CD4-positive, alpha-beta memory T cell (primary cell): ENCODE results near the gene EREG. TPM values are rescaled to one million over a fixed set of nuclear protein-coding genes. Genes with fewer than 3 reads are reported as not detected.
"Not testable (repeated sequence)": the region's sequence is repeated elsewhere in the genome, so short reads cannot be mapped to it uniquely, and the experiment has no call there.

Experiments
- CTCF ChIA-PET: fragments of 350-600 bp; sonication (Branson Sonifier 250); formaldehyde crosslinking; loops from one replicate; lab custom pipeline; 2021; ENCODE audit warnings: inconsistent platforms; ENCODE audit not compliant: partially characterized antibody; lab: Charles Lee
- POLR2A ChIA-PET: fragments of 350-600 bp; sonication (Branson Sonifier 250); formaldehyde crosslinking; loops from one replicate; lab custom pipeline; 2021; ENCODE audit not compliant: partially characterized antibody; lab: Charles Lee
- DNase-seq, 5 donors: peaks; one replicate each; pipeline versions ENCODE4 v3.0.0 to v3.0.0-alpha.2; 2020 to 2022; ENCODE audit warnings: mixed read lengths in 1 of 5
- H3K27ac ChIP-seq: one replicate; pipeline ENCODE4 v1.7.0; 2013; ENCODE audit warnings: low read depth, low read length
- H3K27me3 ChIP-seq: 2 replicates; pipeline ENCODE4 v1.7.0; 2013; ENCODE audit warnings: mild to moderate bottlenecking, low read length, moderate library complexity; ENCODE audit not compliant: insufficient read depth
- H3K36me3 ChIP-seq: 2 replicates; pipeline ENCODE4 v1.7.0; 2013; ENCODE audit warnings: mild to moderate bottlenecking, low read length, moderate library complexity; ENCODE audit not compliant: insufficient read depth
- H3K4me1 ChIP-seq: 2 replicates; pipeline ENCODE4 v1.7.0; 2013; ENCODE audit warnings: mild to moderate bottlenecking, low read length, moderate library complexity; ENCODE audit not compliant: insufficient read depth
- H3K4me3 ChIP-seq, 2 donors: one replicate each; pipeline ENCODE4 v1.7.0; 2013; ENCODE audit warnings: low read length in 2 of 2, mild to moderate bottlenecking in 1 of 2
- H3K9me3 ChIP-seq, 2 donors: one replicate each; pipeline ENCODE4 v1.7.0; 2013; ENCODE audit warnings: low read length in 2 of 2, control low read depth in 1 of 2; ENCODE audit not compliant: control insufficient read depth in 1 of 2
- H3K27ac Mint-ChIP-seq, 7 donors: one replicate each; pipeline ENCODE4 v1.8.0; 2020 to 2021; ENCODE audit warnings: mixed read lengths in 7 of 7, mild to moderate bottlenecking in 6 of 7, inconsistent platforms in 3 of 7, moderate library complexity in 3 of 7
- H3K27me3 Mint-ChIP-seq, 2 donors: one replicate each; pipeline ENCODE4 v1.8.0; 2020 to 2021; ENCODE audit warnings: mixed read lengths in 2 of 2
- H3K36me3 Mint-ChIP-seq, 2 donors: one replicate each; pipeline ENCODE4 v1.8.0; 2020 to 2021; ENCODE audit warnings: mixed read lengths in 2 of 2, inconsistent platforms in 1 of 2, mild to moderate bottlenecking in 1 of 2
- H3K4me1 Mint-ChIP-seq, 4 donors: one replicate each; pipeline ENCODE4 v1.8.0; 2020 to 2021; ENCODE audit warnings: mixed read lengths in 4 of 4, mild to moderate bottlenecking in 1 of 4
- H3K4me3 Mint-ChIP-seq, 8 donors: one replicate each; pipeline ENCODE4 v1.8.0; 2020 to 2021; ENCODE audit warnings: mixed read lengths in 8 of 8, mild to moderate bottlenecking in 7 of 8, moderate library complexity in 6 of 8, inconsistent platforms in 3 of 8
- H3K9me3 Mint-ChIP-seq, 8 donors: one replicate each; pipeline ENCODE4 v1.8.0; 2020 to 2021; ENCODE audit warnings: mixed read lengths in 8 of 8, mild to moderate bottlenecking in 5 of 8, inconsistent platforms in 3 of 8, moderate library complexity in 1 of 8
- intact Hi-C: fragments of 100-400 bp; cut with micrococcal nuclease; formaldehyde crosslinking; loops from one replicate; pipeline ENCODE4 v1.15.1; 2023
- polyA plus RNA-seq, 2 donors: library from polyadenylated mRNA; unstranded; fragments of 300-500 nt; fragmentation: Illumina TruSeq; gene quantifications; one replicate each; pipeline ENCODE4 v1.2.3, GENCODE V29; 2021
- total RNA-seq, 2 experiments: library from RNA; stranded (reverse); gene quantifications; one replicate each; pipeline ENCODE4 v1.2.3, GENCODE V29; 2021

EREG gene
- total and polyA plus RNA-seq, 4 experiments from 2014 or later, result not detected

DNA sequence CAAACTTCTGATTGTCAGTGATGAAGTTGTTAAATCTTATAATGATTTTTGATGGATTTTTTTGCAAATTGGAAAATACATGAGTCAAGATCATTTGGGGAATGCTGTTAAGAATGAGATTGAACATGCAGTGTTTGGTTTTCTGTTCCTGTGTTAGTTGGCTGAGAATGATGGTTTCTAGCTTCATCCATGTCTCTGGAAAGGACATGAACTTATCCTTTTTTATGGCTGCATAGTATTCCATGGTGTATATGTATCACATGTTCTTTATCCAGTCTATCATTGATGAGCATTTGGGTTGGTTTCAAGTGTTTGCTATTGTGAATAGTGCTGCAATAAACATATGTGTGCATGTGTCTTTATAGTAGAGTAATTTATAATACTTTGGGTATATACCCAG lies 24.5 kb upstream of the EREG start:
- H3K4me1 Mint-ChIP-seq, H3K27me3 Mint-ChIP-seq, H3K27me3 ChIP-seq, CTCF ChIA-PET, intact Hi-C loops, H3K4me3 Mint-ChIP-seq, H3K9me3 ChIP-seq, H3K36me3 ChIP-seq, DNase-seq, H3K36me3 Mint-ChIP-seq, H3K27ac ChIP-seq, H3K27ac Mint-ChIP-seq, H3K4me1 ChIP-seq, H3K4me3 ChIP-seq, POLR2A ChIA-PET: not testable (repeated sequence)
- peaks cover 3 to 38% (median 29%) of the 10 kb centered on the region in 8 donors for H3K9me3 Mint-ChIP-seq

- intact Hi-C loops, result no loop called here
- H3K36me3 ChIP-seq, result no peaks in the 10 kb centered on the region
- no peaks in the 10 kb centered on the region for H3K9me3 ChIP-seq
- CTCF ChIA-PET, result no interaction called here
- no peak for DNase-seq
- peaks cover 3 to 39% (median 29%) of the 10 kb centered on the region in 8 donors for H3K9me3 Mint-ChIP-seq
- no peak overlapping the region for H3K4me3 Mint-ChIP-seq
- no peaks in the 10 kb centered on the region for H3K36me3 Mint-ChIP-seq
- no peak overlapping the region for H3K27ac ChIP-seq
- no peaks in the 10 kb centered on the region for H3K4me1 Mint-ChIP-seq
- no peaks in the 10 kb centered on the region for H3K27me3 ChIP-seq
- POLR2A ChIA-PET, result no interaction called here
- peaks cover 2 to 7% of the 10 kb centered on the region in 2 donors for H3K27me3 Mint-ChIP-seq
- no peak overlapping the region for H3K4me3 ChIP-seq
- H3K4me1 ChIP-seq, result no peaks in the 10 kb centered on the region
- H3K27ac Mint-ChIP-seq, result no peak overlapping the region
These were observed 20.9 kb upstream of the EREG start for GRCh38 chr4:74344031-74344430.

DNA sequence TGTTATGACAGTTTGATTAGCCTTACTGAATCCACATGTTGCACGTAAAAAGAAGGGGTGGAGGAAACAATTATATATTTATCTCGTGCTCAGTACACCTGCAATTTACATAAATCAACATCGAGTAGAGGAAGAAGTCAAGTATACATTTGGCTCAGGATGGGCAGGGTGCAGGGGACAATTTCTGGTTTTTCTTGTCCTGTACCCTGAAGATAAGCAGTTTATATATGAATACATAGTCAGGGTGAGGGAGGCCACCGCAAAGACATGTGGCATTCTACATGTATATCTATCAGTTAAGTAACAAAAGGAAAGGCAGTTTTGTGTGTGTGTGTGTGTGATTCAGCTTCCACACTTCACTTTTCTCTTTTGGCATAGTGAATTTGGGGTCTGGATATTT lies 11.1 kb upstream of the EREG start:
- POLR2A ChIA-PET, result no interaction called here
- no peak overlapping the region for H3K4me3 ChIP-seq

DNA sequence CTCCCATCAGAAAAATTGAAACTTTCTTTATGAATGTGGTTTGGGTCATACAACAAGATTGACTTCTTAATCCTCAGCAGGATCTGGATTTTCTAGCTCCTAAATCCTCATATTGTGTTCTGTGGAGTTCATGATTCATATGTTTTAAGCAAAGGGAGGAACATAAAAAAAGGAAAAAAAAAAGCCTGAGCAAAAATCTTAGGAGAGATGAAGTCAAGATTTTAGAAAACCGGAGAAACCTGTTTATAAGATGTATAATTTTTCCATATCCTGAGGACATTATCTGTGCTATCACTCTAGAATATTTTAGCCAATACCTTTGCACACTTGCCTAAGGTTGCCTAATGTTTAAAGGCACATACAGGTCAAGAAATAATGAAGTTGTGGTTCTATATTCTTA lies 7.0 kb upstream of the EREG start:
- intact Hi-C loops, result no loop called here
- peaks cover 9% of the 10 kb centered on the region in 2 donors for H3K27me3 Mint-ChIP-seq
- ChIA-PET POLR2A (no interaction called here), CTCF (interaction anchor here (1.7 kb wide), 1 partner anchor 13 kb away, joined by 4 read pairs; no protein-coding TSS in a partner anchor)
- Histone ChIP-seq H3K27ac (no peak overlapping the region), H3K36me3 (no peaks in the 10 kb centered on the region), H3K4me1 (no peaks in the 10 kb centered on the region), H3K4me3 (no peak overlapping the region), H3K27me3 (no peaks in the 10 kb centered on the region), H3K9me3 (no peaks in the 10 kb centered on the region)
- H3K4me1 Mint-ChIP-seq, result no peaks in the 10 kb centered on the region
- no peak overlapping the region for H3K27ac Mint-ChIP-seq
- H3K9me3 Mint-ChIP-seq, result peaks cover 0 to 2% (median 0%) of the 10 kb centered on the region in 8 donors
- no peak for DNase-seq
- H3K36me3 Mint-ChIP-seq, result no peaks in the 10 kb centered on the region
- H3K4me3 Mint-ChIP-seq, result no peak overlapping the region

More for the DNA sequence above, 11.1 kb upstream of the EREG start:
- H3K9me3 ChIP-seq, result no peaks in the 10 kb centered on the region
- no peaks in the 10 kb centered on the region for H3K4me1 Mint-ChIP-seq
- H3K27me3 Mint-ChIP-seq, result peaks cover 2 to 6% of the 10 kb centered on the region in 2 donors
- CTCF ChIA-PET, result no interaction called here
- H3K27ac ChIP-seq, result no peak overlapping the region
- no peaks in the 10 kb centered on the region for H3K36me3 Mint-ChIP-seq
- intact Hi-C loops, result no loop called here
- no peak overlapping the region for H3K27ac Mint-ChIP-seq
- no peak for DNase-seq
- no peaks in the 10 kb centered on the region for H3K27me3 ChIP-seq
- no peaks in the 10 kb centered on the region for H3K36me3 ChIP-seq
- H3K4me3 Mint-ChIP-seq, result no peak overlapping the region
- H3K9me3 Mint-ChIP-seq, result no peaks in the 10 kb centered on the region
- H3K4me1 ChIP-seq, result no peaks in the 10 kb centered on the region

GRCh38 chr4:74361671-74362070 lies 3.3 kb upstream of the EREG start:
- POLR2A ChIA-PET, result no interaction called here
- intact Hi-C loops, result no loop called here
- no peak overlapping the region for H3K4me3 ChIP-seq

GRCh38 chr4:74362347-74362746 lies 2.6 kb upstream of the EREG start:
- peaks cover 6% of the 10 kb centered on the region for H3K27me3 ChIP-seq
- no peak overlapping the region for H3K4me3 Mint-ChIP-seq
- H3K4me1 ChIP-seq, result peaks cover 8% of the 10 kb centered on the region
- intact Hi-C loops, result no loop called here
- H3K9me3 Mint-ChIP-seq, result peaks cover 0 to 2% (median 0%) of the 10 kb centered on the region in 8 donors
- H3K9me3 ChIP-seq, result no peaks in the 10 kb centered on the region
- no peak overlapping the region for H3K27ac Mint-ChIP-seq
- ChIA-PET POLR2A (no interaction called here), CTCF (interaction anchor here (1.1 to 1.4 kb wide), 2 partner anchors 15 to 170 kb away, joined by 3 to 4 read pairs; no protein-coding TSS in a partner anchor)
- peaks cover 25 to 35% of the 10 kb centered on the region in 2 donors for H3K27me3 Mint-ChIP-seq
- H3K4me1 Mint-ChIP-seq, result peaks cover 9 to 15% (median 14%) of the 10 kb centered on the region in 4 donors
- no peak for DNase-seq
- no peaks in the 10 kb centered on the region for H3K36me3 Mint-ChIP-seq
- H3K4me3 ChIP-seq, result no peak overlapping the region
- no peak overlapping the region for H3K27ac ChIP-seq
- H3K36me3 ChIP-seq, result no peaks in the 10 kb centered on the region

More at GRCh38 chr4:74361671-74362070, 3.3 kb upstream of the EREG start:
- H3K27me3 Mint-ChIP-seq, result peaks cover 23 to 31% of the 10 kb centered on the region in 2 donors
- Histone ChIP-seq H3K4me1 (peaks cover 8% of the 10 kb centered on the region), H3K27me3 (peaks cover 6% of the 10 kb centered on the region), H3K9me3 (no peaks in the 10 kb centered on the region), H3K36me3 (no peaks in the 10 kb centered on the region), H3K27ac (no peak overlapping the region)
- no peak overlapping the region for H3K27ac Mint-ChIP-seq
- peaks cover 0 to 2% (median 0%) of the 10 kb centered on the region in 8 donors for H3K9me3 Mint-ChIP-seq
- CTCF ChIA-PET, result interaction anchor here (1.4 kb wide), 1 partner anchor 171 kb away, joined by 3 read pairs; no protein-coding TSS in a partner anchor
- peaks cover 9 to 15% (median 14%) of the 10 kb centered on the region in 4 donors for H3K4me1 Mint-ChIP-seq
- no peaks in the 10 kb centered on the region for H3K36me3 Mint-ChIP-seq
- no peak overlapping the region for H3K4me3 Mint-ChIP-seq
- DNase-seq, result no peak

GRCh38 chr4:74364256-74364651 lies 691 bp upstream of the EREG start:
- intact Hi-C loops, result no loop called here
- Mint-ChIP-seq H3K27ac (no peak overlapping the region), H3K9me3 (peaks cover 0 to 2% (median 0%) of the 10 kb centered on the region in 8 donors), H3K27me3 (peaks cover 28 to 39% of the 10 kb centered on the region in 2 donors), H3K4me3 (peak overlapping the region in 4 of 8 donors; percentile 3 to 82 (median 47)), H3K36me3 (no peaks in the 10 kb centered on the region), H3K4me1 (peaks cover 9 to 15% (median 14%) of the 10 kb centered on the region in 4 donors)
- peaks cover 6% of the 10 kb centered on the region for H3K27me3 ChIP-seq
- no peak overlapping the region for H3K27ac ChIP-seq
- no peaks in the 10 kb centered on the region for H3K36me3 ChIP-seq
- ChIA-PET CTCF (no interaction called here), POLR2A (no interaction called here)
- no peak overlapping the region for H3K4me3 ChIP-seq
- H3K4me1 ChIP-seq, result peaks cover 8% of the 10 kb centered on the region
- H3K9me3 ChIP-seq, result no peaks in the 10 kb centered on the region
- DNase-seq, result no peak
